ENCODE data around the gene PDILT.
"Not testable (repeated sequence)": the region's sequence is repeated elsewhere in the genome, so short reads cannot be mapped to it uniquely, and the experiment has no call there.

PDILT gene

GRCh38 chr16:20320592-20320991, 83.9 kb downstream of the PDILT start:
- no peak for DNase-seq

GRCh38 chr16:20320178-20320577, 84.4 kb downstream of the PDILT start:
- no peak for DNase-seq

- no peak for DNase-seq
Observed at GRCh38 chr16:20319406-20319805, 85.1 kb downstream of the PDILT start.

- DNase-seq, result no peak
Observed at GRCh38 chr16:20318437-20318836, 86.1 kb downstream of the PDILT start.

- no peak for DNase-seq
Observed at GRCh38 chr16:20318006-20318405, 86.5 kb downstream of the PDILT start.

GRCh38 chr16:20317117-20317516, 87.4 kb downstream of the PDILT start:
- DNase-seq, result no peak

GRCh38 chr16:20316715-20317114, 87.8 kb downstream of the PDILT start:
- no peak for DNase-seq

- no peak for DNase-seq
Observed at GRCh38 chr16:20315764-20316163, 88.8 kb downstream of the PDILT start.

- no peak for DNase-seq
Observed at GRCh38 chr16:20314575-20314974, 90.0 kb downstream of the PDILT start.

GRCh38 chr16:20313741-20314140, 90.8 kb downstream of the PDILT start:
- no peak for DNase-seq

- not testable (repeated sequence) for DNase-seq
Observed at GRCh38 chr16:20312536-20313095, 91.9 kb downstream of the PDILT start.

GRCh38 chr16:20311548-20311947, 93.0 kb downstream of the PDILT start:
- DNase-seq, result no peak

- no peak for DNase-seq
Observed at GRCh38 chr16:20310421-20311395, 93.8 kb downstream of the PDILT start.

- no peak for DNase-seq
Observed at GRCh38 chr16:20309786-20310185, 94.8 kb downstream of the PDILT start.

Data from EL (cell line).